Suprapubic skin (tissue), 4 donors: ENCODE data around the gene CARD14. TPM values are rescaled to one million over a fixed set of nuclear protein-coding genes. Genes with fewer than 3 reads are reported as not detected.
"Not testable (repeated sequence)": the region's sequence is repeated elsewhere in the genome, so short reads cannot be mapped to it uniquely, and the experiment has no call there.

Source experiments
- DNase-seq, 2 donors: peaks; one replicate each; pipeline ENCODE4 v3.0.0-alpha.2; 2019; ENCODE audit warnings: low spot score in 2 of 2
- H3K27ac ChIP-seq: fragments of 200-600 bp; sonication (generic); one replicate; pipeline ENCODE4 v1.5.1; 2019
- H3K27me3 ChIP-seq: fragments of 200-600 bp; sonication (generic); one replicate; pipeline ENCODE4 v1.5.1; 2019
- H3K36me3 ChIP-seq: fragments of 200-600 bp; sonication (generic); one replicate; pipeline ENCODE4 v1.5.1; 2019
- H3K4me1 ChIP-seq: fragments of 200-600 bp; sonication (generic); one replicate; pipeline ENCODE4 v1.5.1; 2019
- H3K4me3 ChIP-seq: fragments of 200-600 bp; sonication (generic); one replicate; pipeline ENCODE4 v1.5.1; 2019; ENCODE audit warnings: mild to moderate bottlenecking
- H3K9me3 ChIP-seq: fragments of 200-600 bp; sonication (generic); one replicate; pipeline ENCODE4 v1.5.1; 2019
- EP300 ChIP-seq: sonication (generic); formaldehyde crosslinking; IDR thresholded peaks from one replicate; pipeline ENCODE4 v1.6.1; 2017; ENCODE audit warnings: antibody characterized with exemption
- POLR2A ChIP-seq, 2 donors: fragments of 450-650 bp; IDR thresholded peaks; one replicate each; pipeline ENCODE4 v1.6.1; 2017; ENCODE audit warnings: antibody characterized with exemption in 2 of 2, mild to moderate bottlenecking in 2 of 2, moderate library complexity in 2 of 2
- POLR2AphosphoS5 ChIP-seq, 3 donors: sonication (generic); formaldehyde crosslinking; IDR thresholded peaks; one replicate each; pipeline ENCODE4 v1.6.1; 2017; ENCODE audit warnings: antibody characterized with exemption in 3 of 3
- WGBS: methylation state at CpG from one replicate; pipeline ENCODE4 v1.1.5; 2018; 5-methylcytosine and 5-hydroxymethylcytosine counted together
- total RNA-seq, 4 donors: library from RNA; depleted of rRNA; stranded (reverse); fragments of >200 nt; gene quantifications; one replicate each; pipeline ENCODE4 v1.1.0, GENCODE V29; 2016
- TF ChIP-seq, protein P1 (sequence below), 2 donors: fragments of 200-600 bp in 1 of 2; fragments of 450-650 bp in 1 of 2; sonication (generic) in 1 of 2; IDR thresholded peaks; one replicate each; pipeline ENCODE4 v1.5.1; 2016 to 2019; ENCODE audit warnings: antibody characterized with exemption in 2 of 2, mild to moderate bottlenecking in 1 of 2, moderate library complexity in 1 of 2

CARD14 gene
- total RNA-seq, 4 donors from 2014 or later, result 32.1 to 92.5 (median 45.3) TPM

DNA sequence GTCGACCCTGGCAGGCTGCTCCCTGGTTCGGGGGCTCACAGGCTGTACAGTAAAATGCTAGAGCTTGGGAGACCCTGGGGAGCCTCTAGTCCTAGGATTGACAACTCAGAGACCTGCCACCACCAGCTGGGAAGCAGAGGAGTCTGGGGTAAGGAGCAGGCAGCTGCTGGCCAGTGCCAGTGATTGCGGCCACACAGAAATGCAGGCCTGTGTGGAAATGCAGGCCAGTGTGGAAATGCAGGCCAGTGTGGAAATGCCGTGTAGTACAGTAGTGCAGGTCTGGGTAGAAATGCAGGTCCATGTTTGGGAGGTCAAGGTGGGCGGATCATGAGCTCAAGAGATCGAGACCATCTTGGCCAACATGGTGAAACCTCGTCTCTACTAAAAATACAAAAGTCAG lies 26.8 kb downstream of the CARD14 start:
- Histone ChIP-seq H3K9me3 (no peaks in the 10 kb centered on the region), H3K27me3 (no peaks in the 10 kb centered on the region), H3K4me1 (peaks cover 16% of the 10 kb centered on the region), H3K27ac (no peak overlapping the region), H3K36me3 (peaks cover 8% of the 10 kb centered on the region), H3K4me3 (no peak overlapping the region)
- 89% methylated on average over 7 of the region's 7 CpGs for WGBS
- TF ChIP-seq POLR2A (IDR thresholded peaks at IDR 0.05), result no peak
- TF ChIP-seq, protein P1, sequence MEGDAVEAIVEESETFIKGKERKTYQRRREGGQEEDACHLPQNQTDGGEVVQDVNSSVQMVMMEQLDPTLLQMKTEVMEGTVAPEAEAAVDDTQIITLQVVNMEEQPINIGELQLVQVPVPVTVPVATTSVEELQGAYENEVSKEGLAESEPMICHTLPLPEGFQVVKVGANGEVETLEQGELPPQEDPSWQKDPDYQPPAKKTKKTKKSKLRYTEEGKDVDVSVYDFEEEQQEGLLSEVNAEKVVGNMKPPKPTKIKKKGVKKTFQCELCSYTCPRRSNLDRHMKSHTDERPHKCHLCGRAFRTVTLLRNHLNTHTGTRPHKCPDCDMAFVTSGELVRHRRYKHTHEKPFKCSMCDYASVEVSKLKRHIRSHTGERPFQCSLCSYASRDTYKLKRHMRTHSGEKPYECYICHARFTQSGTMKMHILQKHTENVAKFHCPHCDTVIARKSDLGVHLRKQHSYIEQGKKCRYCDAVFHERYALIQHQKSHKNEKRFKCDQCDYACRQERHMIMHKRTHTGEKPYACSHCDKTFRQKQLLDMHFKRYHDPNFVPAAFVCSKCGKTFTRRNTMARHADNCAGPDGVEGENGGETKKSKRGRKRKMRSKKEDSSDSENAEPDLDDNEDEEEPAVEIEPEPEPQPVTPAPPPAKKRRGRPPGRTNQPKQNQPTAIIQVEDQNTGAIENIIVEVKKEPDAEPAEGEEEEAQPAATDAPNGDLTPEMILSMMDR (IDR thresholded peaks at IDR 0.05), result no peak
- no peak for TF ChIP-seq POLR2AphosphoS5 (IDR thresholded peaks at IDR 0.05)
- TF ChIP-seq EP300, result no peak
- no peak for DNase-seq

DNA sequence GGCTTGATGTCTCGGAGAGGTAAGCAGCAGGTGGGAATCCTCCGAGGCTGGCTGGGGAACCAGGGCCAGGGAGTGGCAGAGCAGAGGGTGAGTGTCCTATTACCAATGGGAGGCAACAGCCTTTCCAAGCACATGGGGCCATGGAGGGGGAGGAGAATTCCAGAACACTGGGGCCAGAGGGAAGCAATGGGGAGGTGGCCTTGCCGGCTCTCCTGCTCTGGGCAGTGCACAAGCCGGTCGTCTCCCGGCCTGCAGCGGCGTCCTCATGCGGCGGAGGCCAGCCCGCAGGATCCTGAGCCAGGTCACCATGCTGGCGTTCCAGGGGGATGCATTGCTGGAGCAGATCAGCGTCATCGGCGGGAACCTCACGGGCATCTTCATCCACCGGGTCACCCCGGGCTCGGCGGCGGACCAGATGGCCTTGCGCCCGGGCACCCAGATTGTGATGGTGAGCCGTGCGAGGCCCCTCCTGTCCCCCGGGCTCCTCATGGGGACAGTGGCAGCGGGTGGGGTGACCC lies 28.4 kb downstream of the CARD14 start:
- Histone ChIP-seq H3K4me1 (peaks cover under 1% of the 10 kb centered on the region), H3K36me3 (peaks cover 13% of the 10 kb centered on the region), H3K4me3 (no peak overlapping the region), H3K27me3 (no peaks in the 10 kb centered on the region), H3K27ac (no peak overlapping the region), H3K9me3 (no peaks in the 10 kb centered on the region)
- WGBS, result 66% methylated on average over 5 of the region's 27 CpGs
- TF ChIP-seq EP300 (no peak), POLR2AphosphoS5 (IDR thresholded peaks at IDR 0.05) (no peak), POLR2A (IDR thresholded peaks at IDR 0.05) (no peak)
- TF ChIP-seq, protein P1 (IDR thresholded peaks at IDR 0.05), result no peak
- DNase-seq, result no peak

DNA sequence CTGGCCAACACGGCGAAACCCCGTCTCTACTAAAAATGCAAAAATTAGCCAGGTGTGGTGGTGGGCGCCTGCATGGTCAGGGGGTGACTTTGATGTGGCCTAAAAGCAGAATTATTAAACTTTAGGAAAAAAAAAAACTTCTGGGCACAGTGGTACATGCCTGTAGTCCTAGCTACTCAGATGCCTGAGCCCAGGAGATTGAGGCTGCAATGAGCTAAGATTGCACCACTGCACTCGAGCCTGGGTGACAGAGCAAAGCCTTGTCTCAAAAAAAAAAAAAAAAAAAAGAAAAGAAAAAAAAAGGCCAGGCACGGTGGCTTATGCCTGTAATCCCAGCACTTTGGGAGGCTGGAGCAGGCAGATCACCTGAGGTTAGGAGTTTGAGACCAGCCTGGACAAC lies 29.5 kb downstream of the CARD14 start:
- DNase-seq, H3K27ac ChIP-seq, H3K27me3 ChIP-seq, H3K4me1 ChIP-seq, H3K9me3 ChIP-seq, H3K4me3 ChIP-seq: not testable (repeated sequence)
- 75% methylated on average over 6 of the region's 6 CpGs for WGBS
- peaks cover 23% of the 10 kb centered on the region for H3K36me3 ChIP-seq

DNA sequence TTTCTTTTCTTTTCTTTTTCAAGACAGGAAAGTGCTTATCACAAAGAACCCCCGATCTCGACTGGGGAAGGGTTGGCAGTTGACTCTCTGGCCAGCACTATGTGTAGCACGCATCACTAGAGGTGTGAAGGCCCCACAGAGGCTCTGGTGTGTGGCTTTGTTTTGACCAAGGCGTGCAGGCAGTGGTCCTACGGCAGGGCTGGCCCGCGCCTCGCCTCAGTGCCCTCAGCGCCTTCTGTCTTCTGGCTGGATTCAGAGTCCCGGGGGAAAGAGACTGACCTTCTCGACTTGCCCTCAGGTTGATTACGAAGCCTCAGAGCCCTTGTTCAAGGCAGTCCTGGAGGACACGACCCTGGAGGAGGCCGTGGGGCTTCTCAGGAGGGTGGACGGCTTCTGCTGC lies 31.6 kb downstream of the CARD14 start:
- Histone ChIP-seq H3K27me3 (no peaks in the 10 kb centered on the region), H3K27ac (no peak overlapping the region), H3K36me3 (peaks cover 32% of the 10 kb centered on the region), H3K4me3 (no peak overlapping the region), H3K4me1 (no peaks in the 10 kb centered on the region), H3K9me3 (no peaks in the 10 kb centered on the region)
- 85% methylated on average over 13 of the region's 15 CpGs for WGBS
- no peak for DNase-seq
- TF ChIP-seq, protein P1 (IDR thresholded peaks at IDR 0.05), result no peak
- TF ChIP-seq POLR2A (IDR thresholded peaks at IDR 0.05), result no peak
- TF ChIP-seq POLR2AphosphoS5 (IDR thresholded peaks at IDR 0.05), result no peak
- no peak for TF ChIP-seq EP300

DNA sequence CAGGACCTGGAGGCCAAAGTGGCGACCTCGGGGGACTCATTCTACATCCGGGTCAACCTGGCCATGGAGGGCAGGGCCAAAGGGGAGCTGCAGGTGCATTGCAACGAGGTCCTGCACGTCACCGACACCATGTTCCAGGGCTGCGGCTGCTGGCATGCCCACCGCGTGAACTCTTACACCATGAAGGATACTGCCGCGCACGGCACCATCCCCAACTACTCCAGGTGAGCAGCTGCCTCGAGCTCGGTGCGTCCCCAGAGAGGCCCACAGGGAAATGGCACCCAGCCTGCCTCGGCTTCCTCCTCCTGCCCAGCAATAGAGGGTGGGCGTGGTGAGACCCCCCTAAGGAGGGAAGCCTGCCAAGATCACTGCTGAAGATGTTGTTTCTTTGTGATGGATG lies 32.4 kb downstream of the CARD14 start:
- DNase-seq, result no peak
- Histone ChIP-seq H3K27ac (no peak overlapping the region), H3K4me1 (no peaks in the 10 kb centered on the region), H3K9me3 (no peaks in the 10 kb centered on the region), H3K36me3 (peaks cover 37% of the 10 kb centered on the region), H3K4me3 (no peak overlapping the region), H3K27me3 (no peaks in the 10 kb centered on the region)
- WGBS, result 85% methylated on average over 11 of the region's 17 CpGs
- TF ChIP-seq POLR2A (IDR thresholded peaks at IDR 0.05) (no peak), EP300 (no peak), POLR2AphosphoS5 (IDR thresholded peaks at IDR 0.05) (no peak)
- TF ChIP-seq, protein P1 (IDR thresholded peaks at IDR 0.05), result no peak

DNA sequence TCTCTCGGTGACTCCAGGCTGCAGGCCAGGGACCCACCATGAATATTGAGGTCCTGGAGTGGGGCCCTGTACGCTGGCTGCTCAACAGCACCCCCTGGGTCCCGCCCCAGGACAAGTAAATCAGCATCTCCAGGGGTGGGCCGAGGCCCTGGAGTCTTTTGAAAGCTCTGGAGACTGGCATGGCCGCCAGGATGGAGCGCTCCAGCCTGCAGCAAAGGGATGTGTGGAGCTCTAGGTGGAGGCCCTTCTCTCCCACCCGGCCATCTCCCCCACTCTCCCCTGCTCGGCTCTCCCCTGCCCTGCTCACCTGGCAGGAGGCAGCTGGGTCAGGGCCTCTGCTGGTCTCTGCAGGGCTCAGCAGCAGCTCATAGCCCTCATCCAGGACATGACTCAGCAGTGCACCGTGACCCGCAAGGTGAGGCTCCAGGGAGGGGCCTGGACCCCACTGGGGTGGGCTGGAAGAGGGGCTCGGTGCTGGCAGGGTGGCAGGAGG lies 33.7 kb downstream of the CARD14 start:
- WGBS, result 86% methylated on average over 7 of the region's 11 CpGs
- Histone ChIP-seq H3K36me3 (peaks cover 47% of the 10 kb centered on the region), H3K27ac (no peak overlapping the region), H3K27me3 (no peaks in the 10 kb centered on the region), H3K4me3 (no peak overlapping the region), H3K9me3 (no peaks in the 10 kb centered on the region), H3K4me1 (no peaks in the 10 kb centered on the region)
- no peak for DNase-seq
- TF ChIP-seq, protein P1 (IDR thresholded peaks at IDR 0.05), result no peak
- TF ChIP-seq POLR2AphosphoS5 (IDR thresholded peaks at IDR 0.05) (no peak), POLR2A (IDR thresholded peaks at IDR 0.05) (no peak), EP300 (no peak)
